Mesodermal cell (in vitro differentiated cells): ENCODE results near the gene HECTD4.

Source experiments
- H3K27ac ChIP-seq: 2 replicates; pipeline ENCODE4 v1.7.0; 2013; ENCODE audit warnings: mild to moderate bottlenecking, low read depth, low read length, moderate library complexity; ENCODE audit not compliant: severe bottlenecking
- H3K36me3 ChIP-seq: 2 replicates; pipeline ENCODE4 v1.7.1; 2013; ENCODE audit warnings: mild to moderate bottlenecking, low read length, moderate library complexity; ENCODE audit not compliant: control insufficient read depth, insufficient read depth
- H3K4me1 ChIP-seq: one replicate; pipeline ENCODE4 v1.7.1; 2013; ENCODE audit warnings: mild to moderate bottlenecking, low read length; ENCODE audit not compliant: insufficient read depth, control insufficient read depth, poor library complexity, severe bottlenecking
- H3K4me3 ChIP-seq: 2 replicates; pipeline ENCODE4 v1.7.0; 2013; ENCODE audit warnings: low read length, control low read depth, mild to moderate bottlenecking; ENCODE audit not compliant: insufficient read depth, poor library complexity, severe bottlenecking; ENCODE audit errors: extremely low read depth
- H3K9me3 ChIP-seq: 2 replicates; pipeline ENCODE4 v1.7.1; 2013; ENCODE audit warnings: mild to moderate bottlenecking, low read length, moderate library complexity; ENCODE audit not compliant: control insufficient read depth
- WGBS, 2 experiments: methylation state at CpG; one replicate each; pipeline ENCODE4 v1.1.5; 2013; ENCODE audit warnings: missing lambda C conversion rate in 2 of 2; ENCODE audit not compliant: insufficient coverage in 2 of 2; 5-methylcytosine and 5-hydroxymethylcytosine counted together

Gene HECTD4

GRCh38 chr12:112303004-112303403 is 79.2 kb downstream of the HECTD4 start:
- WGBS, 2 experiments = 43 to 88% methylated on average over 1 of the region's 3 CpGs
- Histone ChIP-seq H3K4me3 (no peak overlapping the region), H3K9me3 (no peaks in the 10 kb centered on the region), H3K27ac (peak overlapping the region; percentile 77), H3K4me1 (peaks cover 10% of the 10 kb centered on the region), H3K36me3 (peaks cover 22% of the 10 kb centered on the region)

GRCh38 chr12:112299704-112300103 is 82.5 kb downstream of the HECTD4 start:
- WGBS, 2 experiments = 83 to 100% methylated on average over 1 of the region's 3 CpGs
- Histone ChIP-seq H3K4me3 (no peak overlapping the region), H3K4me1 (peaks cover 10% of the 10 kb centered on the region), H3K27ac (no peak overlapping the region), H3K9me3 (no peaks in the 10 kb centered on the region), H3K36me3 (peaks cover 26% of the 10 kb centered on the region)

DNA sequence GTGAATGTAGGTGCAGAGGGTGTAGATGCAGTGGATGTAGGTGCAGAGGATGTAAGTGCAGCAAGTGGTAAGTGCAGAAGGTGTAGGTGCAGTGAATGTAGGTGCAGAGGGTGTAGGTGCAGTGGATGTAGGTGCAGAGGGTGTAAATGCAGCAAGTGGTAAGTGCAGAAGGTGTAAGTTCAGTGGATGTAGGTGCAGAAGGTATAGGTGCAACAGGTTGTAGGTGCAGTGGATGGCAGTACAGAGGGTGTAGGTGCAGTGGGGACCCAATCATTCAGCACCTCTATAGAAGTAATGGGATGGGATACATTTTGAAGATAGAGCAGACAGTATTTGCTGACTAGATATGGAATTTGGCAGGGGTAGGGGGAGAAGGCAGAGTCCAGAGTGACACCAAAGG is 85.0 kb downstream of the HECTD4 start:
- H3K36me3 ChIP-seq = peaks cover 26% of the 10 kb centered on the region
- no peak overlapping the region for H3K27ac ChIP-seq
- H3K9me3 ChIP-seq = no peaks in the 10 kb centered on the region
- peaks cover under 1% of the 10 kb centered on the region for H3K4me1 ChIP-seq
- H3K4me3 ChIP-seq = no peak overlapping the region

DNA sequence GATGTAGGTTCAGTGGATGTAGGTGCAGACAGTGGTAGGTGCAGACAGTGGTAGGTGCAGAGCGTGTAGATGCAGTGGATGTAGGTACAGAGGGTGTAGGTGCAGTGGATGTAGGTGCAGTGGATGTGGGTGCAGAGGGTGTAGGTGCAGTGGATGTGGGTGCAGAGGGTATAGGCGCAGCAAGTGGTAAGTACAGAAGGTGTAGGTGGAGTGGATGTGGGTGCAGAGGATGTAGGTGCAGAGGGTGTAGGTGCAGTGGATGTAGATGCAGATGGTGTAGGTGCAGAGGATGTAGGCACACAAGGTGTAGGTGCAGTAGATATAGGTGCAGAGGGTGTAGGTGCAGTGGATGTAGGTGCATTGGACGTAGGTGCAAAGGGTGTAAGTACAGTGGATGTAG is 86.0 kb downstream of the HECTD4 start:
- no peak overlapping the region for H3K4me3 ChIP-seq
- no peaks in the 10 kb centered on the region for H3K9me3 ChIP-seq
- H3K36me3 ChIP-seq = peaks cover 26% of the 10 kb centered on the region
- no peaks in the 10 kb centered on the region for H3K4me1 ChIP-seq
- 91 to 100% methylated on average over 2 to 3 of the region's 3 CpGs for WGBS, 2 experiments
- no peak overlapping the region for H3K27ac ChIP-seq

DNA sequence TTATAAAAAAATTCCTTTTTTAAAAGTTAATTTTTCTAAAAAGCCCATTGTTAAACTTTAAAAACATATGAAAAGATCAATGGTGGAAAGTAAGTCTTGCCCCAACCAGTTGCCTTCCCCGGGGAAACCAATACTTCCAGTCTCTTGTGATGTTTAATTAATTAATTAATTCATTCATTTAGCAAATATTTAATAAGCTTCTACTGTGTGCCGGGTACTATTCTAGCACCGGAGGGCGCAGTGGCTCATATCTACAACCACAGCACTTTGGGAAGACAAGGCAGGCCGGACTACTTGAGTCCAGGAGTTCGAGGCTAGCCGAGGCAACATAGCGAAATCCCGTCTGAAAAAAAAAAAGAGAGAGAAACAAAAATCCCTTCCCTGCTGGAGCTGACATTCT is 87.4 kb downstream of the HECTD4 start:
- H3K4me1 ChIP-seq = no peaks in the 10 kb centered on the region
- no peak overlapping the region for H3K27ac ChIP-seq
- WGBS, 2 experiments = 80 to 92% methylated on average over 2 to 5 of the region's 9 CpGs
- peaks cover 31% of the 10 kb centered on the region for H3K36me3 ChIP-seq
- H3K9me3 ChIP-seq = no peaks in the 10 kb centered on the region
- no peak overlapping the region for H3K4me3 ChIP-seq

GRCh38 chr12:112288638-112289037 is 93.6 kb downstream of the HECTD4 start:
- WGBS, 2 experiments = 100% methylated on average over 1 of the region's 1 CpG
- H3K36me3 ChIP-seq = peaks cover 11% of the 10 kb centered on the region

GRCh38 chr12:112285600-112286401 is 96.4 kb downstream of the HECTD4 start:
- Histone ChIP-seq H3K27ac (no peak overlapping the region), H3K9me3 (no peaks in the 10 kb centered on the region), H3K4me1 (no peaks in the 10 kb centered on the region), H3K4me3 (no peak overlapping the region), H3K36me3 (peaks cover 15% of the 10 kb centered on the region)
- 90 to 96% methylated on average over 5 of the region's 5 CpGs for WGBS, 2 experiments

More at GRCh38 chr12:112288638-112289037, 93.6 kb downstream of the HECTD4 start:
- H3K4me3 ChIP-seq = no peak overlapping the region
- no peaks in the 10 kb centered on the region for H3K4me1 ChIP-seq
- H3K9me3 ChIP-seq = no peaks in the 10 kb centered on the region
- no peak overlapping the region for H3K27ac ChIP-seq

DNA sequence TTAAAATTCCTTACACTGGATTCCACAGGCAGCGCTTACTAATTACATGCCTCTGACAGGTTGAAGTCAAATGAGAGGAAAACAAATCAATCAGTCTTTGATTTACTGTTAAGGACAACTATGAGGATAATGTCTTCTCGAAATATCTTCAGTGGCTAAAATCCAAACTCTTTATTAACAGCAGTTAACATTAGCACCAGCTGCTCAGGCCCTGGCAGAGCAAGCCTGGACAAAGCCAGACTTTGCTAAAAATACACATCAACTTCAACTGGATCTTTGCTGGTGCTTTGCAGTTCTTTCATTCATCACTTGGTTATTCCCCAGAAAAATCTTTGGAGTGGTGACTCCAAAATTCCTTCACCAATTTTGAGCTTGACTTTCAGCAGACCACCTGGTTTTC is 98.7 kb downstream of the HECTD4 start:
- Histone ChIP-seq H3K4me1 (no peaks in the 10 kb centered on the region), H3K9me3 (no peaks in the 10 kb centered on the region), H3K36me3 (peaks cover 8% of the 10 kb centered on the region), H3K4me3 (no peak overlapping the region), H3K27ac (no peak overlapping the region)
- WGBS, 2 experiments = no CpG with 5 or more reads among the region's 2 CpGs

GRCh38 chr12:112282920-112283319 is 99.3 kb downstream of the HECTD4 start:
- 95 to 99% methylated on average over 5 to 7 of the region's 8 CpGs for WGBS, 2 experiments
- Histone ChIP-seq H3K9me3 (no peaks in the 10 kb centered on the region), H3K36me3 (peaks cover 4% of the 10 kb centered on the region), H3K4me3 (no peak overlapping the region), H3K27ac (no peak overlapping the region), H3K4me1 (no peaks in the 10 kb centered on the region)

GRCh38 chr12:112275836-112276235 is 106.4 kb downstream of the HECTD4 start:
- H3K4me3 ChIP-seq = no peak overlapping the region
- H3K4me1 ChIP-seq = no peaks in the 10 kb centered on the region
- peaks cover 8% of the 10 kb centered on the region for H3K36me3 ChIP-seq
- no peak overlapping the region for H3K27ac ChIP-seq
- H3K9me3 ChIP-seq = no peaks in the 10 kb centered on the region
- WGBS, 2 experiments = 89 to 95% methylated on average over 2 to 3 of the region's 3 CpGs

- no peak overlapping the region for H3K27ac ChIP-seq
- peaks cover 13% of the 10 kb centered on the region for H3K36me3 ChIP-seq
- 100% methylated on average over 2 of the region's 2 CpGs for WGBS, 2 experiments
- H3K4me1 ChIP-seq = no peaks in the 10 kb centered on the region
- H3K4me3 ChIP-seq = no peak overlapping the region
- H3K9me3 ChIP-seq = no peaks in the 10 kb centered on the region
These were observed 107.0 kb downstream of the HECTD4 start for GRCh38 chr12:112275207-112275606.
